AG10803 (cell line): ENCODE results near the gene COL15A1.
A peak's percentile ranks its signal among the peaks of the same experiment; 100 is the strongest.

Source experiments
- DNase-seq: peaks from one replicate; pipeline ENCODE4 v3.0.0; 2010; ENCODE audit warnings: low read depth
- H3K4me3 ChIP-seq: 2 replicates; pipeline ENCODE4 v1.5.1; 2011; ENCODE audit warnings: mild to moderate bottlenecking, low read length, control low read depth
- CTCF ChIP-seq: conservative IDR thresholded peaks from 2 replicates; pipeline ENCODE4 v1.5.1; 2011; ENCODE audit warnings: mild to moderate bottlenecking, low read length, control low read depth, inconsistent platforms

COL15A1 gene

GRCh38 chr9:99076030-99076429 is 132.3 kb downstream of the COL15A1 start:
- DNase-seq: no peak
- no peak for TF ChIP-seq CTCF
- no peak overlapping the region for H3K4me3 ChIP-seq

GRCh38 chr9:99076483-99077171 is 132.9 kb downstream of the COL15A1 start:
- DNase-seq: no peak
- H3K4me3 ChIP-seq: no peak overlapping the region
- no peak for TF ChIP-seq CTCF

GRCh38 chr9:99078717-99079116 is 135.0 kb downstream of the COL15A1 start:
- no peak for DNase-seq
- no peak for TF ChIP-seq CTCF
- H3K4me3 ChIP-seq: no peak overlapping the region

GRCh38 chr9:99079542-99079941 is 135.8 kb downstream of the COL15A1 start:
- H3K4me3 ChIP-seq: no peak overlapping the region
- no peak for TF ChIP-seq CTCF
- no peak for DNase-seq

- no peak for TF ChIP-seq CTCF
- no peak for DNase-seq
- no peak overlapping the region for H3K4me3 ChIP-seq
Measured at GRCh38 chr9:99083051-99083450, 139.3 kb downstream of the COL15A1 start.

GRCh38 chr9:99085949-99086948 is 142.5 kb downstream of the COL15A1 start:
- DNase-seq: peak; percentile 77
- no peak for TF ChIP-seq CTCF
- no peak overlapping the region for H3K4me3 ChIP-seq
